ENCODE results near the gene EIF1.

DNA sequence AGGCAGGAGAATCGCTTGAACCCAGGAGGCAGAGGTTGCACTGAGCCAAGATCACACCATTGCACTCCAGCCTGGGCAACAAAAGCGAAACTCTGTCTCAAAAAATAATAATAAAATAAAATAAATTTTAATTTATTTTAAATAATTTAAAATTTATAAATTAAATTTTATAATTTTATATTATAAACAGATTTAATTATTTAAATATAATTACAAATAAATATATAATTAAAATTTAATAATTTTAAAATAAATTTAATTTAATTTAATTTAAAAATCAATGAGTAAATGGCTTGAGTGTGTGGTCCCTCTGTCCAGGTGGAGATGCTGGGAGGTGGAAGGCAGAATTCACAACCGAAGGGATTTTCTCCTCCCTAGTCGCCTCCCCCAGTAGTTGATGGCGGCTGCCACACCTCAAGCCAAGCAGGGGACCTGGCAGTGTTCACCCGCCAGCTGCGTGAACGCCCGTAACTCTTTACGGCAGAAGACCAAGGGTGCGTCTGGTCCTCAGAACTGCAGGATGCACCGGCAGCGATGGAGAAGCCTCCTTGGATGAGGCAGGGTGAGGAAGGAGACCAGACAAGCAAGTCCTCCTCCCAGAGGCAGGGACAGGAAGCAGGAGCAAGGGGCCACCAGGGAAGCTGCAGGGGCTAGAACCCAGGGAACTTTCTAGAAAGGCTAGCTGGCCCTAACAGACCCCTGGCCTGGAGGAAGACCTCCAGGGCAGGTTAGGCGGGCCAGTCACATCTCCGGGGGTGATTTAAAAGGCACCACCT, 41.5 kb upstream of the EIF1 start:
- TF ChIP-seq POLR2AphosphoS5 (IDR thresholded peaks at IDR 0.05; ENCODE audit: insufficient read depth, low read depth, low read length) (no peak), POLR2A (IDR thresholded peaks at IDR 0.05; ENCODE audit: low read depth, low read length) (no peak), MYC (IDR thresholded peaks at IDR 0.05; ENCODE audit: low read depth, low read length) (no peak), FOS (IDR thresholded peaks at IDR 0.05; ENCODE audit: borderline replicate concordance, insufficient read depth, low read length) (no peak), EZH2 (IDR thresholded peaks at IDR 0.05; ENCODE audit: borderline replicate concordance, low read depth, low read length, severe bottlenecking) (no peak)
- TF ChIP-seq, protein P1, sequence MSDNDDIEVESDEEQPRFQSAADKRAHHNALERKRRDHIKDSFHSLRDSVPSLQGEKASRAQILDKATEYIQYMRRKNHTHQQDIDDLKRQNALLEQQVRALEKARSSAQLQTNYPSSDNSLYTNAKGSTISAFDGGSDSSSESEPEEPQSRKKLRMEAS (IDR thresholded peaks at IDR 0.05; ENCODE audit: insufficient read depth, insufficient read length) = no peak
- TF ChIP-seq, protein P2, sequence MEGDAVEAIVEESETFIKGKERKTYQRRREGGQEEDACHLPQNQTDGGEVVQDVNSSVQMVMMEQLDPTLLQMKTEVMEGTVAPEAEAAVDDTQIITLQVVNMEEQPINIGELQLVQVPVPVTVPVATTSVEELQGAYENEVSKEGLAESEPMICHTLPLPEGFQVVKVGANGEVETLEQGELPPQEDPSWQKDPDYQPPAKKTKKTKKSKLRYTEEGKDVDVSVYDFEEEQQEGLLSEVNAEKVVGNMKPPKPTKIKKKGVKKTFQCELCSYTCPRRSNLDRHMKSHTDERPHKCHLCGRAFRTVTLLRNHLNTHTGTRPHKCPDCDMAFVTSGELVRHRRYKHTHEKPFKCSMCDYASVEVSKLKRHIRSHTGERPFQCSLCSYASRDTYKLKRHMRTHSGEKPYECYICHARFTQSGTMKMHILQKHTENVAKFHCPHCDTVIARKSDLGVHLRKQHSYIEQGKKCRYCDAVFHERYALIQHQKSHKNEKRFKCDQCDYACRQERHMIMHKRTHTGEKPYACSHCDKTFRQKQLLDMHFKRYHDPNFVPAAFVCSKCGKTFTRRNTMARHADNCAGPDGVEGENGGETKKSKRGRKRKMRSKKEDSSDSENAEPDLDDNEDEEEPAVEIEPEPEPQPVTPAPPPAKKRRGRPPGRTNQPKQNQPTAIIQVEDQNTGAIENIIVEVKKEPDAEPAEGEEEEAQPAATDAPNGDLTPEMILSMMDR (IDR thresholded peaks at IDR 0.05; ENCODE audit: extremely low read depth in 1 of 2, insufficient read depth in 1 of 2, low read depth in 1 of 2, low read length in 2 of 2) = no peak

All from endothelial cell of umbilical vein (primary cell).